HG03378 (cell line): Measurements from ENCODE around the gene RDH13.
"Not testable (repeated sequence)": the region's sequence is repeated elsewhere in the genome, so short reads cannot be mapped to it uniquely, and the experiment has no call there.

ENCODE experiments used
- ATAC-seq: cut with Tn5 transposase; IDR thresholded peaks from one replicate; pipeline ENCODE4 v1.9.1; 2021; ENCODE audit warnings: mild to moderate bottlenecking, moderate library complexity; ENCODE audit not compliant: unreplicated experiment

Gene RDH13

GRCh38 chr19:55062735-55063491 is at the start of gene RDH13:
RDH13 (minus strand) TSS chr19:55063148; CDS start chr19:55063032, 116 bp downstream.
- peak; percentile 81 for ATAC-seq

GRCh38 chr19:55112246-55112776 is 49.4 kb upstream of the RDH13 start:
- no peak for ATAC-seq

- ATAC-seq: no peak
Measured at GRCh38 chr19:55111238-55111831, 48.4 kb upstream of the RDH13 start.

- ATAC-seq: no peak
Measured at GRCh38 chr19:55109527-55110291, 46.8 kb upstream of the RDH13 start.

GRCh38 chr19:55107252-55107651 is 44.3 kb upstream of the RDH13 start:
- not testable (repeated sequence) for ATAC-seq

- no peak for ATAC-seq
Measured at GRCh38 chr19:55106591-55106990, 43.6 kb upstream of the RDH13 start.

GRCh38 chr19:55105237-55105636 is 42.3 kb upstream of the RDH13 start:
- no peak for ATAC-seq

GRCh38 chr19:55103190-55103589 is 40.2 kb upstream of the RDH13 start:
- no peak for ATAC-seq

GRCh38 chr19:55101261-55101660 is 38.3 kb upstream of the RDH13 start:
- no peak for ATAC-seq

- ATAC-seq: no peak
Measured at GRCh38 chr19:55099557-55100506, 36.9 kb upstream of the RDH13 start.

- no peak for ATAC-seq
Measured at GRCh38 chr19:55098716-55099556, 36.0 kb upstream of the RDH13 start.

- ATAC-seq: no peak
Measured at GRCh38 chr19:55097864-55098715, 35.1 kb upstream of the RDH13 start.

GRCh38 chr19:55096061-55096701 is 33.2 kb upstream of the RDH13 start:
- ATAC-seq: no peak

- ATAC-seq: no peak
Measured at GRCh38 chr19:55095260-55096060, 32.5 kb upstream of the RDH13 start.

GRCh38 chr19:55094456-55095259 is 31.7 kb upstream of the RDH13 start:
- ATAC-seq: no peak
